HEK293T (cell line): Measurements from ENCODE around the gene VARS2.

ENCODE experiments used
- ARNT ChIP-seq: fragments of 450-650 bp; IDR thresholded peaks from 2 replicates; pipeline ENCODE4 v1.6.1; 2017; ENCODE audit warnings: mild to moderate bottlenecking
- BHLHE40 ChIP-seq: fragments of 450-650 bp; IDR thresholded peaks from 2 replicates; pipeline ENCODE4 v1.6.1; 2016; ENCODE audit warnings: mild to moderate bottlenecking, moderate library complexity, borderline replicate concordance
- ELF4 ChIP-seq: fragments of 450-650 bp; IDR thresholded peaks from 2 replicates; pipeline ENCODE4 v1.6.1; 2017; ENCODE audit warnings: antibody characterized with exemption
- FOXA1 ChIP-seq: fragments of 450-650 bp; IDR thresholded peaks from 2 replicates; pipeline ENCODE4 v1.6.1; 2016; ENCODE audit warnings: mild to moderate bottlenecking
- FOXK2 ChIP-seq: fragments of 450-650 bp; IDR thresholded peaks from 2 replicates; pipeline ENCODE4 v1.6.1; 2016; ENCODE audit warnings: mild to moderate bottlenecking
- FOXM1 ChIP-seq: fragments of 450-650 bp; IDR thresholded peaks from 2 replicates; pipeline ENCODE4 v1.6.1; 2017; ENCODE audit warnings: mild to moderate bottlenecking, borderline replicate concordance
- L3MBTL2 ChIP-seq: fragments of 450-650 bp; conservative IDR thresholded peaks from 2 replicates; pipeline ENCODE4 v1.6.1; 2016; ENCODE audit warnings: mild to moderate bottlenecking
- LEF1 ChIP-seq: fragments of 450-650 bp; IDR thresholded peaks from 2 replicates; pipeline ENCODE4 v1.6.1; 2017; ENCODE audit warnings: mild to moderate bottlenecking, borderline replicate concordance
- NFRKB ChIP-seq: fragments of 450-650 bp; IDR thresholded peaks from 2 replicates; pipeline ENCODE4 v1.6.1; 2016; ENCODE audit warnings: mild to moderate bottlenecking, moderate library complexity
- SP1 ChIP-seq: fragments of 450-650 bp; IDR thresholded peaks from 2 replicates; pipeline ENCODE4 v1.6.1; 2017
- SUZ12 ChIP-seq: fragments of 450-650 bp; IDR thresholded peaks from 2 replicates; pipeline ENCODE4 v1.6.1; 2016; ENCODE audit warnings: mild to moderate bottlenecking
- TARDBP ChIP-seq: fragments of 450-650 bp; IDR thresholded peaks from 2 replicates; pipeline ENCODE4 v1.6.1; 2016

DNA sequence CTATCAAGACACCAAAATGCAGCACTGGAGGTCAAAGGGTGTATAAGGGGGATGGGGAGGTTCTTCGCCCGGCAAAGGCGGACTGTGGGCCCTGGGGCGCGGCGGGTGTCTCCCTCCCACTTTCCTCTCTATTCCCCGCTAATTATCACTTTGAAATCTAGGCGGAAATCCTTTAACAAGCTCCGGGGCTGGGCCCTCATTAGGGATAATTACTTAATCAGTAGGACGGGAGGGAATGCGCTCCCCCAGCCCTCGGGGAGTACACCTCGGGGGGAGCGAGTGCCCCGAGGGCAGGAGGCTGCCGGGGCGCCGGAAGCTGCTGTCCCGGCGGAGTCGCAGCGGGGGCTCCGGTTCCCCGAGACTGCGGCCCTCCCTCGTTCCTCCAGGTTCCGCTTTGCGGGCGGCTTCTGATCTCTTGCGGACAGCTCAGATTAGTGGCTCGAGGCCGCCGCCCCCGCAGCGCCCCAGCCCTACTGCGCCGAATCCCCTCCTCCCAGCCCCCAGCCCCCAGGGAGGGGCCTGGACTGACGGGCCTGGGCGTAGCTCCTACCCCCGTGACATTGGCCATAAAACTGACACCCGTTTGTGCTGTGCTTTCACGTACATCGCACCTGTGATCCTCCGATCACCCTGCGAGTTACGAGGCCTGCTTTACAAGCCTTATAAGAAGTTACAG is 41.5 kb downstream of the VARS2 start:
- TF ChIP-seq NFRKB (no peak), SP1 (no peak), LEF1 (no peak), BHLHE40 (no peak), FOXM1 (peak; percentile 52; the same call in 1 of the 2 replicates), ELF4 (no peak), FOXK2 (no peak), SUZ12 (no peak), ARNT (no peak), TARDBP (no peak), FOXA1 (no peak), L3MBTL2 (peak; percentile 60; the same call in 1 of the 2 replicates)
